SU-DHL-6 (cell line): Measurements from ENCODE around the gene MDM2.

Experiments
- CTCF ChIP-seq: fragments of 200-600 bp; sonication (generic); IDR thresholded peaks from one replicate; pipeline ENCODE4 v1.5.1; 2017; ENCODE audit warnings: antibody characterized with exemption, mild to moderate bottlenecking, low read length, moderate library complexity; ENCODE audit not compliant: insufficient read depth, poor library complexity, severe bottlenecking
- EZH2phosphoT487 ChIP-seq: fragments of 200-600 bp; sonication (generic), shearing (Covaris generic); conservative IDR thresholded peaks from 2 replicates; pipeline ENCODE4 v1.6.1; 2018; ENCODE audit warnings: mild to moderate bottlenecking, antibody characterized with exemption, low read length, moderate library complexity, mixed read lengths

DNA sequence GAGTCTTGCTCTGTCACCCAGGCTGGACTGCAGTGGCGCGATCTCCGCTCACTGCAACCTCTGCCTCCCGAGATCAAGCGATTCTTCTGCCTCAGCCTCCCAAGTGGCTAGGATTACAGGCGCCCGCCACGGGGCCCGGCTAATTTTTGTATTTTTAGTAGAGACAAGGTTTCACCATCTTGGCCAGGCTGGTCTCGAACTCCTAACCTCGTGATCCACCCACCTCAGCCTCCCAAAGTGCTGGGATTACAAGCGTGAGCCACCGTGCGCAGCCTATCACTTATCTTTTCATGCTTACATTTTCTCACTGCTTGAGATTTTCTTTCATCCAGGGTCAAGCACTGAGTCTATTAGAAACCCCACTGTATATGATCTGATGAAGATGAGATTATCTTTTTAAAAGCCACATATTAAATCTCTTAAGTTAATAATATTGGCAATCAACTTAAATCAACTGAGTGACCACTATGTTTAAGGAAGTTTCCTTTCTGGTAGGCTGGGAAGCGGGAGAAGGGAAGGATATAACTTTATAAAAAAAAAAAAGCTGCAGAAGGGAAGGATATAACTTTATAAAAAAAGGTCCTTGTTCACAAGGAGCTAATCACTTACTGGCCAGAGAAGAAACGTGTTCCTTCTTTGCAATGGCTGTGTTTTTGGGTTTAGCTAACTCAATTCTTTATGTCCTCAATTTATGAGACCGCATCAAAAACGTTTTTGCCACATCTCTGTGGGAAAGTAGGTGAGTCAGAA, 1.3 kb upstream of the MDM2 start:
- TF ChIP-seq CTCF (no peak), EZH2phosphoT487 (no peak)
